CD8-positive, alpha-beta memory T cell (primary cell): ENCODE measurements around the gene FILIP1L. TPM values are rescaled to one million over a fixed set of nuclear protein-coding genes. Genes with fewer than 3 reads are reported as not detected.

Experiments used
- CTCF ChIA-PET: fragments of 350-600 bp; sonication (Branson Sonifier 250); formaldehyde crosslinking; loops from one replicate; lab custom pipeline; 2021; ENCODE audit warnings: antibody characterized with exemption; lab: Charles Lee
- POLR2A ChIA-PET: fragments of 350-600 bp; sonication (Branson Sonifier 250); formaldehyde crosslinking; loops from one replicate; lab custom pipeline; 2021; ENCODE audit warnings: antibody characterized with exemption; lab: Charles Lee
- DNase-seq, 5 donors: peaks; one replicate each; pipeline versions ENCODE4 v3.0.0 to v3.0.0-alpha.2; 2020 to 2022; ENCODE audit warnings: mixed read lengths in 1 of 5
- H3K27ac ChIP-seq: one replicate; pipeline ENCODE4 v1.7.0; 2013; ENCODE audit warnings: low read depth, mild to moderate bottlenecking, low read length, moderate library complexity
- H3K27me3 ChIP-seq: 2 replicates; pipeline ENCODE4 v1.7.0; 2013; ENCODE audit warnings: low read length, mild to moderate bottlenecking; ENCODE audit not compliant: insufficient read depth, poor library complexity, severe bottlenecking
- H3K36me3 ChIP-seq: 2 replicates; pipeline ENCODE4 v1.7.0; 2013; ENCODE audit warnings: mild to moderate bottlenecking, low read length, moderate library complexity; ENCODE audit not compliant: insufficient read depth
- H3K4me1 ChIP-seq: 2 replicates; pipeline ENCODE4 v1.7.0; 2013; ENCODE audit warnings: mild to moderate bottlenecking, low read length, moderate library complexity; ENCODE audit not compliant: insufficient read depth
- H3K4me3 ChIP-seq: 2 replicates; pipeline ENCODE4 v1.7.0; 2013; ENCODE audit warnings: mild to moderate bottlenecking, low read length
- H3K9me3 ChIP-seq: 2 replicates; pipeline ENCODE4 v1.7.0; 2013; ENCODE audit warnings: mild to moderate bottlenecking, low read length
- H3K27ac Mint-ChIP-seq, 8 donors: one replicate each; pipeline ENCODE4 v1.8.0; 2020 to 2021; ENCODE audit warnings: mixed read lengths in 8 of 8, mild to moderate bottlenecking in 6 of 8, inconsistent platforms in 3 of 8, moderate library complexity in 3 of 8
- H3K27me3 Mint-ChIP-seq, 2 donors: one replicate each; pipeline ENCODE4 v1.8.0; 2020 to 2021; ENCODE audit warnings: mixed read lengths in 2 of 2, mild to moderate bottlenecking in 1 of 2, moderate library complexity in 1 of 2
- H3K36me3 Mint-ChIP-seq, 3 donors: one replicate each; pipeline ENCODE4 v1.8.0; 2020 to 2021; ENCODE audit warnings: mixed read lengths in 3 of 3, inconsistent platforms in 1 of 3, mild to moderate bottlenecking in 1 of 3
- H3K4me1 Mint-ChIP-seq, 3 donors: one replicate each; pipeline ENCODE4 v1.8.0; 2020 to 2021; ENCODE audit warnings: mixed read lengths in 3 of 3, inconsistent platforms in 1 of 3, mild to moderate bottlenecking in 1 of 3
- H3K4me3 Mint-ChIP-seq, 7 donors: one replicate each; pipeline ENCODE4 v1.8.0; 2020 to 2021; ENCODE audit warnings: mixed read lengths in 7 of 7, mild to moderate bottlenecking in 6 of 7, moderate library complexity in 4 of 7, inconsistent platforms in 2 of 7
- H3K9me3 Mint-ChIP-seq, 5 donors: one replicate each; pipeline ENCODE4 v1.8.0; 2020 to 2022; ENCODE audit warnings: mixed read lengths in 5 of 5, mild to moderate bottlenecking in 3 of 5, moderate library complexity in 2 of 5, inconsistent platforms in 1 of 5
- polyA plus RNA-seq: library from polyadenylated mRNA; unstranded; fragments of 300-500 nt; fragmentation: Illumina TruSeq; gene quantifications from one replicate; pipeline ENCODE4 v1.2.3, GENCODE V29; 2021
- total RNA-seq, 2 experiments: library from RNA; stranded (reverse); gene quantifications; one replicate each; pipeline ENCODE4 v1.2.3, GENCODE V29; 2021

The FILIP1L gene
- total and polyA plus RNA-seq, 3 experiments from 2014 or later, result 0.12 to 0.27 (median 0.20) TPM

DNA sequence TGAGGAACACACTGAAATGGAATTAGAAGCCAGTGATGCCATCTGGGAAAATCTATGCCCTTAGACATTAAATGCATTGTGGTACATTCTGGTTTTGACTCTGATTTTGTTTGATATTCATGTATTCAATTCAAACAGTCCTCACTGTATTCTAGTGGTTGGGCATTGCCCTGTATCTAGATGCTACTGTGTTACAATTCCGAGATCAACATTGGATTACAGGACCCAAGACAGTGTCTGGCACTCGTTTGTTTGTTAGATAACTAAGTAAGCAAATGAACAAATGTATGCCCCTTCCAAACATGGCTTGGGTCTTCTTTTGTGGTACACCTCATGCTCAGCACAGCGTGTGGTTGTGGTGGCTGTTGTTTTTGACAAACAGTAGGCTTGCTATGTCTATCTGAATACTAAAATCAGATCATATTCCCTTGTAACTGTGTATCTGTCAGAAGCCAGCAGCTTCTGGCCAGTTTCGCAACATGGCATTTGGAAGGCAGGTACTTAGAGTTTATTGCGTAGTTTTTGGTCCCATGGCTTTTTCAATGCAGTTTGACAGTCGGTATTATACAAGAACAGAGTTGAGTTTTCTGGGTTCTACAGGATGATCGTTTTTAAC is 5.7 kb downstream of the FILIP1L start:
- ChIA-PET CTCF (no interaction called here), POLR2A (no interaction called here)
- Histone ChIP-seq H3K27me3 (no peaks in the 10 kb centered on the region), H3K9me3 (no peaks in the 10 kb centered on the region), H3K4me3 (no peak overlapping the region), H3K36me3 (no peaks in the 10 kb centered on the region), H3K27ac (no peak overlapping the region), H3K4me1 (no peaks in the 10 kb centered on the region)
- no peak overlapping the region for H3K4me3 Mint-ChIP-seq
- no peak for DNase-seq
- no peak overlapping the region for H3K27ac Mint-ChIP-seq
- peaks cover 0 to 3% (median 0%) of the 10 kb centered on the region in 3 donors for H3K36me3 Mint-ChIP-seq
- no peaks in the 10 kb centered on the region for H3K9me3 Mint-ChIP-seq
- no peaks in the 10 kb centered on the region for H3K27me3 Mint-ChIP-seq
- H3K4me1 Mint-ChIP-seq, result no peaks in the 10 kb centered on the region

DNA sequence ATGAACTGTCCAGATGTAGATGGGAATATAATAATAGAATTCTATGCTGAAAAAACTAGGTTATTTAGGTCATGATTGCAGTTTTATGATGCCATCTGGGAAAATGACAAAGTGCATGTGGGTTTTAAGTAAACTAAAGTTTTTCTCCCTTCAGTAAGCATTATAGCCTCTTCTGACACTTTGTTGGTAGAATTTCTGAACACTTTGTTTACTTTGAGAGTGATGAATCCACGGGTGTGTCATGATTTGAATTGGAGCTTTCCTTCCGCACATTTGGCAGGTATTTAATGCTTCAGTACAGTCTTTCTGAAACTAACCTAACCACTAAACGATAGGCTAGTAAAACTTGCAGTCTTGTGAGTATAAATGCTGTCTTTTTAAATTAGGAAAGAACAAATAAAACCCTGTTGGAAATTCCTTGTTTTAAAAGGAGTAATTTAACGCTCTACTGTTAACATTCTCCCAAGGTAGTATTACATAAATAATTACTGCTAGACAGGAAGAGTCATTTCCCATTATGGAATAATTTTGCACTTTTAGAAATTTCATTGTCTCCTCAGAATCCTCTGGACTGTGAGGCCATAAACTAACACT is 7.0 kb downstream of the FILIP1L start:
- no peaks in the 10 kb centered on the region for H3K4me1 ChIP-seq
- POLR2A ChIA-PET, result no interaction called here

DNA sequence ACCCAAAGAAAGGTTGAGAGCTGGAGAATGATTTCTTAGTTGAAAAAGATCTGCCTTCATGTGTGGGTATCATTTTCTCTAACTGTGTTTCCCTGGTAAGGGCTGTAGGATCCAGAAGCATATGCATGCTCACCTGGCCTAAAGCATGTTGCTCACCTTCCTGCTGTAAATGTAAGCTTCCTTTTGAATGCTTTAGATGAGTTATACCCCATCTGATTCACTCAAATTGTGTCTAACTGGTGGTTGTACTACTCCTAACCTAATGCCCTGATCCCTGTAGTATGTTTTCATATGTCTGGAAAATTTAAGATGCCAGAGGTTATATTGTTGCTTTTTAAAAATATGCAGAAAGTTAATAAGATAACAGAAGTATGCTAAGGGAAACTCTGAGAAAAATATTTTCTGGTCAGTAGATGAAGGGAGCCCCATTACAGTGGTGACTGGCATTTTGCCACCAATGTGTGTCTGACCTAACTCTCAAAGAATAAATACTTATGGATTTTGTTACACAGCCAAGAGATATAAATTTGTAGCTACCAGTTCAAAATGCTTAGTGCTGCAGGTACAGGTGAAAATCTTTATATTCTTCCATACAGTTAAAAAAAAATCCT is 7.7 kb downstream of the FILIP1L start:
- H3K4me3 Mint-ChIP-seq, result no peak overlapping the region
- POLR2A ChIA-PET, result no interaction called here
- H3K4me1 Mint-ChIP-seq, result no peaks in the 10 kb centered on the region
- CTCF ChIA-PET, result no interaction called here
- Histone ChIP-seq H3K4me3 (no peak overlapping the region), H3K9me3 (no peaks in the 10 kb centered on the region), H3K36me3 (no peaks in the 10 kb centered on the region), H3K4me1 (no peaks in the 10 kb centered on the region), H3K27ac (no peak overlapping the region), H3K27me3 (no peaks in the 10 kb centered on the region)
- no peak overlapping the region for H3K27ac Mint-ChIP-seq
- no peaks in the 10 kb centered on the region for H3K9me3 Mint-ChIP-seq
- H3K36me3 Mint-ChIP-seq, result peaks cover 0 to 3% (median 0%) of the 10 kb centered on the region in 3 donors
- H3K27me3 Mint-ChIP-seq, result no peaks in the 10 kb centered on the region
- no peak for DNase-seq

More for the DNA sequence above, 7.0 kb downstream of the FILIP1L start:
- H3K9me3 ChIP-seq, result no peaks in the 10 kb centered on the region
- H3K36me3 Mint-ChIP-seq, result peaks cover 0 to 3% (median 0%) of the 10 kb centered on the region in 3 donors
- no peak overlapping the region for H3K4me3 ChIP-seq
- CTCF ChIA-PET, result no interaction called here
- no peak overlapping the region for H3K27ac ChIP-seq
- no peak for DNase-seq
- no peak overlapping the region for H3K4me3 Mint-ChIP-seq
- no peaks in the 10 kb centered on the region for H3K36me3 ChIP-seq
- H3K4me1 Mint-ChIP-seq, result no peaks in the 10 kb centered on the region
- H3K27me3 ChIP-seq, result no peaks in the 10 kb centered on the region
- H3K27me3 Mint-ChIP-seq, result no peaks in the 10 kb centered on the region
- H3K27ac Mint-ChIP-seq, result no peak overlapping the region
- H3K9me3 Mint-ChIP-seq, result no peaks in the 10 kb centered on the region

GRCh38 chr3:100106094-100106493 is 8.2 kb downstream of the FILIP1L start:
- Histone ChIP-seq H3K4me1 (no peaks in the 10 kb centered on the region), H3K9me3 (no peaks in the 10 kb centered on the region), H3K27me3 (no peaks in the 10 kb centered on the region), H3K36me3 (no peaks in the 10 kb centered on the region), H3K27ac (no peak overlapping the region), H3K4me3 (no peak overlapping the region)
- Mint-ChIP-seq H3K36me3 (peaks cover under 1 to 6% (median 3%) of the 10 kb centered on the region in 3 donors), H3K27me3 (no peaks in the 10 kb centered on the region), H3K4me1 (no peaks in the 10 kb centered on the region), H3K9me3 (no peaks in the 10 kb centered on the region), H3K27ac (no peak overlapping the region), H3K4me3 (no peak overlapping the region)
- DNase-seq, result no peak
- ChIA-PET POLR2A (no interaction called here), CTCF (no interaction called here)

GRCh38 chr3:100105501-100105900 is 8.8 kb downstream of the FILIP1L start:
- Mint-ChIP-seq H3K27ac (no peak overlapping the region), H3K36me3 (peaks cover 1 to 4% (median 3%) of the 10 kb centered on the region in 3 donors), H3K27me3 (no peaks in the 10 kb centered on the region), H3K4me3 (no peak overlapping the region), H3K4me1 (no peaks in the 10 kb centered on the region), H3K9me3 (no peaks in the 10 kb centered on the region)
- Histone ChIP-seq H3K9me3 (no peaks in the 10 kb centered on the region), H3K27ac (no peak overlapping the region), H3K27me3 (no peaks in the 10 kb centered on the region), H3K4me3 (no peak overlapping the region), H3K4me1 (no peaks in the 10 kb centered on the region), H3K36me3 (no peaks in the 10 kb centered on the region)
- ChIA-PET POLR2A (no interaction called here), CTCF (no interaction called here)
- no peak for DNase-seq

- Mint-ChIP-seq H3K27ac (no peak overlapping the region), H3K27me3 (no peaks in the 10 kb centered on the region), H3K4me1 (no peaks in the 10 kb centered on the region), H3K4me3 (no peak overlapping the region), H3K36me3 (peaks cover 1 to 4% (median 3%) of the 10 kb centered on the region in 3 donors), H3K9me3 (no peaks in the 10 kb centered on the region)
- DNase-seq, result no peak
- Histone ChIP-seq H3K9me3 (no peaks in the 10 kb centered on the region), H3K4me1 (no peaks in the 10 kb centered on the region), H3K4me3 (no peak overlapping the region), H3K27ac (no peak overlapping the region), H3K27me3 (no peaks in the 10 kb centered on the region), H3K36me3 (no peaks in the 10 kb centered on the region)
- ChIA-PET POLR2A (no interaction called here), CTCF (no interaction called here)
Observed at GRCh38 chr3:100104817-100105413, 9.4 kb downstream of the FILIP1L start.

- Histone ChIP-seq H3K27ac (no peak overlapping the region), H3K36me3 (no peaks in the 10 kb centered on the region), H3K9me3 (no peaks in the 10 kb centered on the region), H3K4me3 (no peak overlapping the region), H3K27me3 (no peaks in the 10 kb centered on the region), H3K4me1 (no peaks in the 10 kb centered on the region)
- H3K36me3 Mint-ChIP-seq, result peaks cover 1 to 4% (median 3%) of the 10 kb centered on the region in 3 donors
- DNase-seq, result no peak
- no peaks in the 10 kb centered on the region for H3K27me3 Mint-ChIP-seq
- POLR2A ChIA-PET, result no interaction called here
- H3K4me1 Mint-ChIP-seq, result no peaks in the 10 kb centered on the region
- CTCF ChIA-PET, result no interaction called here
- no peaks in the 10 kb centered on the region for H3K9me3 Mint-ChIP-seq
- H3K27ac Mint-ChIP-seq, result no peak overlapping the region
- no peak overlapping the region for H3K4me3 Mint-ChIP-seq
Observed at GRCh38 chr3:100104442-100104798, 9.9 kb downstream of the FILIP1L start.
